ENCODE measurements around the gene S100A6. TPM values are rescaled to one million over a fixed set of nuclear protein-coding genes. Genes with fewer than 3 reads are reported as not detected.

S100A6 gene
- total RNA-seq, 2 donors from 2014 or later, result 3.7 to 7.5 TPM

- no peak overlapping the region for H3K4me3 ChIP-seq (ENCODE audit: low read length)
- Mint-ChIP-seq H3K27ac (no peak overlapping the region), H3K27me3 (ENCODE audit: insufficient read depth) (peaks cover 31% of the 10 kb centered on the region), H3K9me3 (no peaks in the 10 kb centered on the region), H3K4me3 (no peak overlapping the region), H3K4me1 (peaks cover 27% of the 10 kb centered on the region), H3K36me3 (ENCODE audit: low read depth) (no peaks in the 10 kb centered on the region)
- H3K36me3 ChIP-seq (ENCODE audit: control insufficient read depth, insufficient read depth, low read length), result no peaks in the 10 kb centered on the region
- H3K9me3 ChIP-seq (ENCODE audit: control insufficient read depth, low read length), result no peaks in the 10 kb centered on the region
- H3K27me3 ChIP-seq (ENCODE audit: control insufficient read depth, insufficient read depth, low read length, poor library complexity, severe bottlenecking), result peaks cover 9% of the 10 kb centered on the region
- TF ChIP-seq, protein P1, sequence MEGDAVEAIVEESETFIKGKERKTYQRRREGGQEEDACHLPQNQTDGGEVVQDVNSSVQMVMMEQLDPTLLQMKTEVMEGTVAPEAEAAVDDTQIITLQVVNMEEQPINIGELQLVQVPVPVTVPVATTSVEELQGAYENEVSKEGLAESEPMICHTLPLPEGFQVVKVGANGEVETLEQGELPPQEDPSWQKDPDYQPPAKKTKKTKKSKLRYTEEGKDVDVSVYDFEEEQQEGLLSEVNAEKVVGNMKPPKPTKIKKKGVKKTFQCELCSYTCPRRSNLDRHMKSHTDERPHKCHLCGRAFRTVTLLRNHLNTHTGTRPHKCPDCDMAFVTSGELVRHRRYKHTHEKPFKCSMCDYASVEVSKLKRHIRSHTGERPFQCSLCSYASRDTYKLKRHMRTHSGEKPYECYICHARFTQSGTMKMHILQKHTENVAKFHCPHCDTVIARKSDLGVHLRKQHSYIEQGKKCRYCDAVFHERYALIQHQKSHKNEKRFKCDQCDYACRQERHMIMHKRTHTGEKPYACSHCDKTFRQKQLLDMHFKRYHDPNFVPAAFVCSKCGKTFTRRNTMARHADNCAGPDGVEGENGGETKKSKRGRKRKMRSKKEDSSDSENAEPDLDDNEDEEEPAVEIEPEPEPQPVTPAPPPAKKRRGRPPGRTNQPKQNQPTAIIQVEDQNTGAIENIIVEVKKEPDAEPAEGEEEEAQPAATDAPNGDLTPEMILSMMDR (conservative IDR thresholded peaks at IDR 0.05), result no peak
- H3K27ac ChIP-seq (ENCODE audit: low read depth, low read length), result no peak overlapping the region
- DNase-seq, result peak; percentile 56
- H3K4me1 ChIP-seq (ENCODE audit: control insufficient read depth, insufficient read depth, low read length), result peaks cover 6% of the 10 kb centered on the region
- 89 to 90% methylated on average over 8 to 13 of the region's 13 CpGs for WGBS, 2 experiments (ENCODE audit: insufficient coverage in 1 of 2, insufficient read length in 1 of 2)
- H3K9ac ChIP-seq (ENCODE audit: extremely low read depth, low read length, poor library complexity, severe bottlenecking), result no peak overlapping the region
Observed at GRCh38 chr1:153533689-153534201, 2.0 kb downstream of the S100A6 start.

GRCh38 chr1:153532769-153533599 is 2.8 kb downstream of the S100A6 start:
- TF ChIP-seq, protein P1 (conservative IDR thresholded peaks at IDR 0.05), result peak; percentile 97
- Mint-ChIP-seq H3K4me1 (peaks cover 22% of the 10 kb centered on the region), H3K27me3 (ENCODE audit: insufficient read depth) (peaks cover 30% of the 10 kb centered on the region), H3K27ac (no peak overlapping the region), H3K36me3 (ENCODE audit: low read depth) (no peaks in the 10 kb centered on the region), H3K9me3 (no peaks in the 10 kb centered on the region), H3K4me3 (peak overlapping the region; percentile 49)
- Histone ChIP-seq H3K27ac (ENCODE audit: low read depth, low read length) (no peak overlapping the region), H3K4me1 (ENCODE audit: control insufficient read depth, insufficient read depth, low read length) (peaks cover 6% of the 10 kb centered on the region), H3K9ac (ENCODE audit: extremely low read depth, low read length, poor library complexity, severe bottlenecking) (no peak overlapping the region), H3K36me3 (ENCODE audit: control insufficient read depth, insufficient read depth, low read length) (no peaks in the 10 kb centered on the region), H3K9me3 (ENCODE audit: control insufficient read depth, low read length) (no peaks in the 10 kb centered on the region), H3K4me3 (ENCODE audit: low read length) (no peak overlapping the region), H3K27me3 (ENCODE audit: control insufficient read depth, insufficient read depth, low read length, poor library complexity, severe bottlenecking) (peaks cover 9% of the 10 kb centered on the region)
- 20 to 26% methylated on average over 12 to 34 of the region's 34 CpGs for WGBS, 2 experiments (ENCODE audit: insufficient coverage in 1 of 2, insufficient read length in 1 of 2)
- DNase-seq, result peak; percentile 97

GRCh38 chr1:153532181-153532580 is 3.6 kb downstream of the S100A6 start:
- H3K9me3 Mint-ChIP-seq, result no peaks in the 10 kb centered on the region
- Histone ChIP-seq H3K9me3 (ENCODE audit: control insufficient read depth, low read length) (no peaks in the 10 kb centered on the region), H3K27ac (ENCODE audit: low read depth, low read length) (no peak overlapping the region), H3K4me3 (ENCODE audit: low read length) (no peak overlapping the region), H3K36me3 (ENCODE audit: control insufficient read depth, insufficient read depth, low read length) (no peaks in the 10 kb centered on the region), H3K27me3 (ENCODE audit: control insufficient read depth, insufficient read depth, low read length, poor library complexity, severe bottlenecking) (peaks cover 9% of the 10 kb centered on the region), H3K4me1 (ENCODE audit: control insufficient read depth, insufficient read depth, low read length) (peaks cover 6% of the 10 kb centered on the region), H3K9ac (ENCODE audit: extremely low read depth, low read length, poor library complexity, severe bottlenecking) (no peak overlapping the region)
- DNase-seq, result peak; percentile 33
- peaks cover 22% of the 10 kb centered on the region for H3K4me1 Mint-ChIP-seq
- TF ChIP-seq, protein P1 (conservative IDR thresholded peaks at IDR 0.05), result no peak
- H3K27ac Mint-ChIP-seq, result no peak overlapping the region
- H3K36me3 Mint-ChIP-seq (ENCODE audit: low read depth), result no peaks in the 10 kb centered on the region
- 79% methylated on average over 2 of the region's 2 CpGs; no CpG with 5 or more reads in 1 of the 2 experiments for WGBS, 2 experiments (ENCODE audit: insufficient coverage in 1 of 2, insufficient read length in 1 of 2)
- H3K4me3 Mint-ChIP-seq, result no peak overlapping the region
- peaks cover 28% of the 10 kb centered on the region for H3K27me3 Mint-ChIP-seq (ENCODE audit: insufficient read depth)

Measured in endodermal cell (in vitro differentiated cells).